CD4-positive, alpha-beta T cell (primary cell): ENCODE data around the gene REN. TPM values are rescaled to one million over a fixed set of nuclear protein-coding genes. Genes with fewer than 3 reads are reported as not detected.

Experiments
- ATAC-seq: fragments of 200-7000 bp; cut with Tn5 transposase; one replicate; pipeline ENCODE4 v1.10.0; 2022; ENCODE audit warnings: mild to moderate bottlenecking; ENCODE audit not compliant: poor library complexity
- CTCF ChIA-PET: fragments of 350-600 bp; sonication (Branson Sonifier 250); formaldehyde crosslinking; loops from one replicate; lab custom pipeline; 2021; ENCODE audit warnings: antibody characterized with exemption, inconsistent platforms; lab: Charles Lee
- POLR2A ChIA-PET: fragments of 350-600 bp; sonication (Branson Sonifier 250); formaldehyde crosslinking; loops from one replicate; lab custom pipeline; 2021; ENCODE audit warnings: antibody characterized with exemption, inconsistent platforms; lab: Charles Lee
- DNase-seq, 14 experiments: peaks; one replicate each; pipeline ENCODE4 v3.0.0-alpha.2; 2013 to 2020; ENCODE audit warnings: mixed read lengths in 2 of 14
- H3K27ac ChIP-seq, 2 donors: one replicate each; pipeline versions ENCODE4 v1.5.1 to v1.7.0; 2013; ENCODE audit warnings: low read length in 2 of 2, low read depth in 1 of 2, mild to moderate bottlenecking in 1 of 2
- H3K27me3 ChIP-seq, 2 experiments: 1 replicate in 1 of 2; 2 replicates in 1 of 2; pipeline versions ENCODE4 v1.6.1 to v1.7.0; 2013; ENCODE audit warnings: low read length in 2 of 2, control low read depth in 1 of 2, mild to moderate bottlenecking in 1 of 2, moderate library complexity in 1 of 2; ENCODE audit not compliant: insufficient read depth in 2 of 2, control insufficient read depth in 1 of 2
- H3K36me3 ChIP-seq: one replicate; pipeline ENCODE4 v1.6.1; 2013; ENCODE audit warnings: low read length, control low read depth; ENCODE audit not compliant: insufficient read depth
- H3K4me1 ChIP-seq: one replicate; pipeline ENCODE4 v1.6.1; 2013; ENCODE audit warnings: low read length, control low read depth; ENCODE audit not compliant: insufficient read depth
- H3K4me3 ChIP-seq: one replicate; pipeline ENCODE4 v1.5.1; 2013; ENCODE audit warnings: mild to moderate bottlenecking, low read length, moderate library complexity
- H3K9me3 ChIP-seq, 2 experiments: 1 replicate in 1 of 2; 2 replicates in 1 of 2; pipeline versions ENCODE4 v1.6.1 to v1.7.0; 2013; ENCODE audit warnings: low read length in 2 of 2, mild to moderate bottlenecking in 2 of 2, control low read depth in 1 of 2, moderate library complexity in 1 of 2; ENCODE audit not compliant: control insufficient read depth in 1 of 2, insufficient read depth in 1 of 2
- H3K27ac Mint-ChIP-seq: one replicate; pipeline ENCODE4 v1.8.0; 2020; ENCODE audit warnings: mixed read lengths
- H3K27me3 Mint-ChIP-seq: one replicate; pipeline ENCODE4 v1.8.0; 2021; ENCODE audit warnings: mixed read lengths
- H3K36me3 Mint-ChIP-seq: one replicate; pipeline ENCODE4 v1.8.0; 2021; ENCODE audit warnings: low read depth, mixed read lengths
- H3K4me1 Mint-ChIP-seq: one replicate; pipeline ENCODE4 v1.8.0; 2021; ENCODE audit warnings: low read depth, mixed read lengths
- H3K4me3 Mint-ChIP-seq: one replicate; pipeline ENCODE4 v1.8.0; 2020; ENCODE audit warnings: mild to moderate bottlenecking, mixed read lengths
- H3K9me3 Mint-ChIP-seq: one replicate; pipeline ENCODE4 v1.8.0; 2020; ENCODE audit warnings: mixed read lengths
- intact Hi-C, 2 experiments: fragments of 100-400 bp; cut with DNase I in 1 of 2; cut with micrococcal nuclease in 1 of 2; formaldehyde crosslinking; loops; one replicate each; pipeline versions ENCODE4 v1.15.1 to v1.9.0; 2023 to 2025; cut with DNase I, micrococcal nuclease
- total RNA-seq, 174 experiments: library from RNA in 2 of 174; stranded (reverse) in 2 of 174; gene quantifications; one replicate each; pipeline ENCODE4 v1.2.3 and lab custom pipeline; 2021 to 2026
- TF ChIP-seq, protein P1 (sequence below): fragments of 200-600 bp; IDR thresholded peaks from one replicate; pipeline ENCODE4 v1.8.0; 2022; ENCODE audit warnings: antibody characterized with exemption, mild to moderate bottlenecking

Gene REN
- total RNA-seq, 2 experiments from 2014 or later: not detected

DNA sequence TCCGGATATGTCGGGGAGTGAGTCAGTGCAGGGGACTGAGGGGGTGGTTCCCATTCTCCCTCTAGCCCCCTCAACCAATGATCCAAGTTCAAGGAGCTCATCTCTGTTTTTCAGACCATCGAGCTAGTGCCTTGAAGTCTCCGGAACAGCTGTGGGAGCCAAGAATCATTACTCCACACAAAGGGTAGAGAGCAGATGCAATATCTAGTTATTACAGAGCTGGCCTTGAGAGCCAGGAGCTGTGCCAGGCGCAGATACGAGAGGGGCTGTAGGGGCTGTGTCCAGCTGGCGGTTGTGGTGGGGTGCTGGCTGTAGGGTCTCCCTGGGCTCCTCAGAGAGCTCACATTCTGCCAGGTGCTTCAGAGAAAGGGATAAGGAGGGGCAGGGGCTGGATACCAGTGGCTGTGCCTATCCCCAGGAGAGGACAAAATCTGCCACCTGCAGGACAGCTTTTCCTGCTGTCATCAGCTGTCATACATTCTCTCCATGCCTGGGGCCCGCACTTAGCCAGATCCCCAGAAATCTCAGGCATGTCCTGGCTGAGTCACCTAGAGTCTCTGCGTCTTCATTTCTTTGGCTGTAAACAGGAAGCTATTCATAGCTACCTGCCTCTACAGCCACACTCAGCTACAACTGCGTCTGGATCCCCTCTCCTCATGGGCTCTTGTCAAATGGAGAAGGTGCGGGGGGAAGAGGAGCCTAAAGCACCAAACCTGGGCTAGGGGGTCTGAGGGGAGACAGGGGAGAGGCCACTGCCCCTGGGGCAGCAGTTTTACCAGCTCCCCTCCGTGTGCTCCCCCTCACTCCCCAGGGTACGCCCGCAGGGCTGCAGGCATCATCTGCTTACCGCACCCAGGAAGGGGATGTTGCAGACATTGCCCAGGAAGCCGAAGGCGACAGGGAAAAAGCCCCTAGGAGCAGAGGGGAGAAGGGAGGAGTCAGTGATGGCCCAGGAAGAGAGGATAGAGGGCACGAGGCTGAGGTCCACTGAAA is 32.5 kb upstream of the REN start:
- intact Hi-C loops: no loop called here
- ChIA-PET POLR2A (no interaction called here), CTCF (interaction anchor here (1.2 kb wide), 1 partner anchor 9 kb away, joined by 3 read pairs; no protein-coding TSS in a partner anchor)
- TF ChIP-seq, protein P1, sequence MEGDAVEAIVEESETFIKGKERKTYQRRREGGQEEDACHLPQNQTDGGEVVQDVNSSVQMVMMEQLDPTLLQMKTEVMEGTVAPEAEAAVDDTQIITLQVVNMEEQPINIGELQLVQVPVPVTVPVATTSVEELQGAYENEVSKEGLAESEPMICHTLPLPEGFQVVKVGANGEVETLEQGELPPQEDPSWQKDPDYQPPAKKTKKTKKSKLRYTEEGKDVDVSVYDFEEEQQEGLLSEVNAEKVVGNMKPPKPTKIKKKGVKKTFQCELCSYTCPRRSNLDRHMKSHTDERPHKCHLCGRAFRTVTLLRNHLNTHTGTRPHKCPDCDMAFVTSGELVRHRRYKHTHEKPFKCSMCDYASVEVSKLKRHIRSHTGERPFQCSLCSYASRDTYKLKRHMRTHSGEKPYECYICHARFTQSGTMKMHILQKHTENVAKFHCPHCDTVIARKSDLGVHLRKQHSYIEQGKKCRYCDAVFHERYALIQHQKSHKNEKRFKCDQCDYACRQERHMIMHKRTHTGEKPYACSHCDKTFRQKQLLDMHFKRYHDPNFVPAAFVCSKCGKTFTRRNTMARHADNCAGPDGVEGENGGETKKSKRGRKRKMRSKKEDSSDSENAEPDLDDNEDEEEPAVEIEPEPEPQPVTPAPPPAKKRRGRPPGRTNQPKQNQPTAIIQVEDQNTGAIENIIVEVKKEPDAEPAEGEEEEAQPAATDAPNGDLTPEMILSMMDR: no peak
- Mint-ChIP-seq H3K27me3 (peaks cover 22% of the 10 kb centered on the region), H3K4me1 (peaks cover 12% of the 10 kb centered on the region), H3K27ac (no peak overlapping the region), H3K4me3 (no peak overlapping the region), H3K9me3 (no peaks in the 10 kb centered on the region), H3K36me3 (no peaks in the 10 kb centered on the region)
- no peaks in the 10 kb centered on the region for H3K36me3 ChIP-seq
- no peak overlapping the region for H3K4me3 ChIP-seq
- ATAC-seq (peak; percentile 46), DNase-seq (no peak)
- no peak overlapping the region for H3K27ac ChIP-seq
- H3K9me3 ChIP-seq: no peaks in the 10 kb centered on the region
- H3K4me1 ChIP-seq: peaks cover 4% of the 10 kb centered on the region
- H3K27me3 ChIP-seq: no peaks in the 10 kb centered on the region

DNA sequence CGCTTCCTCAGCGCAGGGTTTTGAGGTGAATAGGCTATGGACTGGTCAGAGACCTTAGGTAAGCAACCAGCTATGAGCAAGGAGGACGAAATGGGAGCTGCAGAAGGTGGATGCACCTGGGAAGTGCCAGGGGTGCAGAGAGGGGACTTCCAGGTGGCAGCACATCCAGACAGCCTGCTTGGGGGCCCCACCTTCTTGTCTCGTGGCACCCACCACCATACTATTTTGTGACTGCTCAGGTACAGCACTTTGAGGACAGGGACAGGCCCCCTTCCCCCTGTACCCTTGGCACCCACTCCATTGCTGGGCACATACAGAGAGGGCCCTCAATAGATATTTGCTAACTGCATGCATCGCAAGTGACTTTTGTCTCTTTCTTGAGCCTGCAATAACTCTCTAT is 30.9 kb upstream of the REN start:
- ChIA-PET POLR2A (no interaction called here), CTCF (no interaction called here)
- intact Hi-C loops: no loop called here

DNA sequence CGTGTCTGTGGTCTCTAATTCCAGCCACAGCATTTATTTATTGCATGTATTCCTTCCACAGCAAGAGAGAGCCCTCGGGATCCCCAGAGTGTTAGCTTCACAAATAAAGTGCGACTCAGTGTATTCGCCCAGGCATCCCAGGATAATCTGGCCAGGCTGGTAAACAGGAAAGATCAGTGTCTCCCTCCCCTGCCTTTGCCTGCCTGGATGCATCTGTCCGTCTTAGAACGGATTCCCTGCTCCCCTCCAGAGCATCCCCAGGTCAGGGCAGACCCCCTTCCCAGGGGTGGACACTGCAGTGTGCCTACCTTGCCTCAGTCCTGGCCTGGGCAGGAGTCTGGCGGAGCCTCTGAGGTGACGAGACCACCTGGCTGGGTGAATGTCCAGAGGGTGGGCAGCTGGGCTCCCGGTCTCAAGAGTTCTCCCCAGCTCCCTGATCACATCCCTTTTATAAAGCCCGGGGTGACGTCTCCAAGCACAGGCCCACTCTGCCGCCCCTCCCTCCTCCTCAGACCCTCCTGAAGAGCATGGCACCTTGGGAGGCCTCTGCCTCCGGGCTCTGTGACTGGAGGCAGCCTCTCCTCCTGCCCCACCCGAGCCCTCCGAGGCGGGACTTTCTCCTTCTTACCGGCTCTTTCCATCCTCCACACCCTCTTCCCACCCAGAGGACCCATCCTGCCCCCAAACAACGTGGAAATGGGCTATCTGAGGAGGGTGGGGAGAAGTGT is 30.1 kb upstream of the REN start, which contains the start of gene KISS1:
KISS1 (minus strand) TSS at position 424 of the 728 bp plus-strand sequence. CDS start 3,615 bp downstream, outside the sequence.
- ATAC-seq: no peak
- intact Hi-C loops: no loop called here
- Mint-ChIP-seq H3K4me3 (no peak within 1 kb of the TSS), H3K36me3 (no peaks in the 10 kb centered on the region), H3K4me1 (peaks cover 12% of the 10 kb centered on the region), H3K27me3 (peaks cover 13% of the 10 kb centered on the region), H3K9me3 (no peaks in the 10 kb centered on the region), H3K27ac (no peak within 1 kb of the TSS)
- no peak within 1 kb of the TSS for H3K4me3 ChIP-seq
- no peaks in the 10 kb centered on the region for H3K36me3 ChIP-seq
- no peaks in the 10 kb centered on the region for H3K9me3 ChIP-seq
- POLR2A ChIA-PET: no interaction called here
- no peaks in the 10 kb centered on the region for H3K27me3 ChIP-seq
- TF ChIP-seq, protein P1: no peak
- no peak for DNase-seq
- CTCF ChIA-PET: no interaction called here
- peaks cover 4% of the 10 kb centered on the region for H3K4me1 ChIP-seq
- no peak within 1 kb of the TSS for H3K27ac ChIP-seq

More for the DNA sequence above, 30.9 kb upstream of the REN start:
- H3K27ac Mint-ChIP-seq: no peak overlapping the region
- H3K36me3 Mint-ChIP-seq: no peaks in the 10 kb centered on the region
- Histone ChIP-seq H3K27ac (no peak overlapping the region), H3K27me3 (no peaks in the 10 kb centered on the region), H3K36me3 (no peaks in the 10 kb centered on the region), H3K4me3 (no peak overlapping the region), H3K9me3 (no peaks in the 10 kb centered on the region), H3K4me1 (peaks cover 4% of the 10 kb centered on the region)
- TF ChIP-seq, protein P1: no peak
- DNase-seq (no peak), ATAC-seq (no peak)
- peaks cover 12% of the 10 kb centered on the region for H3K4me1 Mint-ChIP-seq
- H3K9me3 Mint-ChIP-seq: no peaks in the 10 kb centered on the region
- H3K4me3 Mint-ChIP-seq: no peak overlapping the region
- peaks cover 10% of the 10 kb centered on the region for H3K27me3 Mint-ChIP-seq
